ENCODE measurements around the gene WHRN. TPM values are rescaled to one million over a fixed set of nuclear protein-coding genes. Genes with fewer than 3 reads are reported as not detected.

The WHRN gene
- total RNA-seq: 3.1 TPM
- long read RNA-seq, partial matches to known transcripts: 1 of 3 reads
- long read RNA-seq, other reads (novel, unspliced or antisense): 1 of 3 reads

DNA sequence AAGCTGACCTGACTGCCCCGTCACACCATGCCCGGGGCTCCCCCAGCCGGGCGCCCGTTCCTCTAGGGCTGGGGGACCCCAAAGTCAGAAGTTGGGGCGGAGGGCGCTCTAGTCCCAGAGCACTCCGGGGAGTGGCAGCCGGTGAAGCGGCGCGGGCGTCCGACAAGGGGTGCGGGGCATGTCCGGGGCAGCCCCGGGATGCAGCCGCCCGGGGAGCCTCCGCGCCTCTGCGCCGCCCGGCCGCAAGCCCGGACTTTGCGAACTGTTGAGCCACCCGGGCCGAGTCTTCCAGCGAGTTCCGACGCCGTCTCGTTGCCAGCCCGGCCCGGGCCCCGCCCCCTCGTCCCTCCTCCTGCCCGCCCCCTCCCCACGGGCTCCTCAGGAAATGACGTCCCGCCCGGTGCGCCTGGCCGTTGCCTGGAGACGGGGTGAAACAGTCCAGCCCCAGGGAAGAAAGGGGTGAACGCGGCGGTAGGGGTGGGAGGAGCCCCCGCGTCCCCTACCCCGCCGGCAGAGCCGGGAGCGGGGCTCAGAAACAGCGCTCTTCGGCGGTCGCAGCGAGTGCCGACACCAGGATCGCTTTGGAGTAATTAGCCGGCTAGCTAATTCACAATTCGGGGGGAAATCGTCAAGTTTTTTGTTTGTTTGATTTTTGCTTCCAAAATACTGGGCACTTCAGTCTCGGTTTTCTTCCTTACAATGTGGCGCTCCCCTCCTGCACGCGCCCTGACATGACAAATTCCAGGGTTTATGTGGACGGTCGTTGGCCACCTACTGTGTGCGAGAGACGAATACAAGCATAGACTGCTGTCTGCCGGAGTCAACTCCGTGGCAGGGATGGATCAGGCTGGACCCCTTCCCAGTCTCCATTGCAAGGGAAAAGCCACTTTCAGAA is at the start of gene WHRN:
Gene WHRN (minus strand): TSS at position 287 of the 895 bp plus-strand sequence. CDS start 672 bp downstream, outside the sequence.
- intact Hi-C loops (cut with DNase I): no loop called here
- peak; percentile 96 for ATAC-seq
- no peaks in the 10 kb centered on the region for H3K36me3 ChIP-seq
- H3K4me1 ChIP-seq: no peaks in the 10 kb centered on the region
- H3K9me3 ChIP-seq: no peaks in the 10 kb centered on the region
- TF ChIP-seq, protein P1, sequence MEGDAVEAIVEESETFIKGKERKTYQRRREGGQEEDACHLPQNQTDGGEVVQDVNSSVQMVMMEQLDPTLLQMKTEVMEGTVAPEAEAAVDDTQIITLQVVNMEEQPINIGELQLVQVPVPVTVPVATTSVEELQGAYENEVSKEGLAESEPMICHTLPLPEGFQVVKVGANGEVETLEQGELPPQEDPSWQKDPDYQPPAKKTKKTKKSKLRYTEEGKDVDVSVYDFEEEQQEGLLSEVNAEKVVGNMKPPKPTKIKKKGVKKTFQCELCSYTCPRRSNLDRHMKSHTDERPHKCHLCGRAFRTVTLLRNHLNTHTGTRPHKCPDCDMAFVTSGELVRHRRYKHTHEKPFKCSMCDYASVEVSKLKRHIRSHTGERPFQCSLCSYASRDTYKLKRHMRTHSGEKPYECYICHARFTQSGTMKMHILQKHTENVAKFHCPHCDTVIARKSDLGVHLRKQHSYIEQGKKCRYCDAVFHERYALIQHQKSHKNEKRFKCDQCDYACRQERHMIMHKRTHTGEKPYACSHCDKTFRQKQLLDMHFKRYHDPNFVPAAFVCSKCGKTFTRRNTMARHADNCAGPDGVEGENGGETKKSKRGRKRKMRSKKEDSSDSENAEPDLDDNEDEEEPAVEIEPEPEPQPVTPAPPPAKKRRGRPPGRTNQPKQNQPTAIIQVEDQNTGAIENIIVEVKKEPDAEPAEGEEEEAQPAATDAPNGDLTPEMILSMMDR (IDR thresholded peaks at IDR 0.05): no peak
- peak within 1 kb of the TSS; percentile 68 for H3K27ac ChIP-seq
- peaks cover 12% of the 10 kb centered on the region for H3K27me3 ChIP-seq
- DNase-seq: peak; percentile 96
- peak within 1 kb of the TSS; percentile 65 for H3K4me3 ChIP-seq

DNA sequence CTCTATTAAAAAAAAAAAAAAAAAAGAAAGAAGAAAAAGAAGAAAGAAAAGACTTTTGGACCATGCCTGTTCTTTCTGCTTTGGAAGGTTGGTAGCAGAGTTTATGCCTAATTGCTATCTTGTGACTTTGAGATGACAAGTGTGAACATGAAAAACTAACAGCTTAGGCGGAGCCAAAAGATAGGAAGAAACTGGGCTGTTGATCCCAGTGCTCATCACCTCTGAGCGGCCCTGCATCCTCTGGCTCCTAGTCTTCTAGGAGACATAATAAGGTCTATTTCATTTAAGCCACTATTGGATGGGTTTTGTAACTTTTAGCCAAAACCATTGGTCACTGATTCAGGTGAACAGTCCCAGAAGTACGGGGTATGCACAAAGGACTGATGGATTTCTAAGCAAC is 47.9 kb upstream of the WHRN start:
- no peaks in the 10 kb centered on the region for H3K36me3 ChIP-seq
- intact Hi-C loops (cut with DNase I): no loop called here
- H3K4me3 ChIP-seq: no peak overlapping the region
- no peaks in the 10 kb centered on the region for H3K4me1 ChIP-seq
- no peaks in the 10 kb centered on the region for H3K27me3 ChIP-seq
- TF ChIP-seq, protein P1 (IDR thresholded peaks at IDR 0.05): no peak
- H3K27ac ChIP-seq: no peak overlapping the region
- no peak for DNase-seq
- ATAC-seq: no peak
- H3K9me3 ChIP-seq: no peaks in the 10 kb centered on the region

DNA sequence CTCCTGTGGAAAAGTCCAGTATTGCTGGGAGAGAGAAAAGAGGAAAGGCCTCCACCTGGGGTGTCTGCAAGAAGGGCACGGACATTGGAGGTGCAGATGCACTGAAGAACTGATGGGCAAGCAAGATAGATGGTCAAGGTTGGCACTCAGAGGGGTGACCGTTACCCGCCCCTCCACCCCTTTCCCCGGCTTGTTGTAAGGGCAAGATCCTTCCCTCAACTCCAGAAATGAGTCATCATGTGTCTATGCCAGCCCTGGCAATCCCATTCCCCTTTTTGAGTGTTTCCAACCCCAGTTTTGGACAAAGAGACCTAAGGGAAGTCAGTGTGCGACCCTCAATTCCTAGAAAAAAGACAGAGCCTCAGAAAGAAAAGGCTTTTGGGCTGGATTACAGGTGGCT is 47.4 kb upstream of the WHRN start:
- no peaks in the 10 kb centered on the region for H3K27me3 ChIP-seq
- TF ChIP-seq, protein P1 (IDR thresholded peaks at IDR 0.05): no peak
- no peak for ATAC-seq

DNA sequence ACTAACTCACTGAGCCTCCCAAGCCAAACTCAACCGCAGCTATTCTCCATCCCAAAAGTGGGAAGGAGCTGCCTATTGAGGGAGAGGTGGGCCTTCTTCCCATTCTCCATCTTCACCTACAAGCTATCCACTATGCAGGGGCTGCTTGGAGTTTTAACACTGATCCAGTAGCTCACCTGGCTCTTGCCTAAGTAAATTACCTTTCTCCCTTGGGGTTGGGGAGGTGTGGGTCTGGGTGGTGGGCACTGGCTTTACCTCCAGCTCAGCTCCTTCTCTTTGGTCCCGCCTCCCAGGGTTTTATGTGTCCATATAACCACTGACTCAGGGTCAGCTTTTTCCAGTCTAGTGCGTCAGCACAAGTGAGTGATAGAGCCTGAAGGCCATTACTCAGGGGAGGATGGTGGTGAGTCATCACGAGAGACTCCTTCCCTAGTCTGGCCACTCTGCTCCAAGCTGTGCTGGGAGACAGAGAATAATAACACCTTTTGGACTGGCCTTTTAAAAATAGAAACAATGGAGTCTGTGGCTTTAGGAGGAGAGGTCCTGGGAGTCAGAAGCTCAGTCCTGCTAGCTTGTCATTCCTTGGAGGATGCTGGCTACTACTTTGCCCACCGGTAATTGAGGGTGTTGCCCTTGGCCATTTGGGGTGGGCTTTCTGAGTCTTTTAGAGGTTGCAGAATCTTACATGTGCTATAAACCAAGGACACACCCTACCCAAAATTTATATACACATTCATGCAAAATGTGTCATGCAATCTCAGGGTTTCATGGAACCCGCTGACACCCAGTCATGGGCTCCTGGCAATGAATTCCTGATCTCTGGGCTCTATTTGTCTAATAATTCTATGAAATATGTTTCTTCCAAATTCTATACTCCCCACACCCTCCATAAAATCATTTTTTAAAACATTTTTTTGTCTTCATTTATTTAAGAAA is 46.7 kb upstream of the WHRN start:
- H3K27ac ChIP-seq: no peak overlapping the region
- no peaks in the 10 kb centered on the region for H3K4me1 ChIP-seq
- TF ChIP-seq, protein P1 (IDR thresholded peaks at IDR 0.05): no peak
- H3K36me3 ChIP-seq: no peaks in the 10 kb centered on the region
- H3K4me3 ChIP-seq: no peak overlapping the region
- no peaks in the 10 kb centered on the region for H3K27me3 ChIP-seq
- no peaks in the 10 kb centered on the region for H3K9me3 ChIP-seq
- intact Hi-C loops (cut with DNase I): no loop called here
- no peak for DNase-seq
- peak; percentile 89 for ATAC-seq

More for the DNA sequence above, 47.4 kb upstream of the WHRN start:
- Histone ChIP-seq H3K4me1 (no peaks in the 10 kb centered on the region), H3K4me3 (no peak overlapping the region), H3K27ac (no peak overlapping the region), H3K36me3 (no peaks in the 10 kb centered on the region), H3K9me3 (no peaks in the 10 kb centered on the region)
- intact Hi-C loops (cut with DNase I): no loop called here
- no peak for DNase-seq

DNA sequence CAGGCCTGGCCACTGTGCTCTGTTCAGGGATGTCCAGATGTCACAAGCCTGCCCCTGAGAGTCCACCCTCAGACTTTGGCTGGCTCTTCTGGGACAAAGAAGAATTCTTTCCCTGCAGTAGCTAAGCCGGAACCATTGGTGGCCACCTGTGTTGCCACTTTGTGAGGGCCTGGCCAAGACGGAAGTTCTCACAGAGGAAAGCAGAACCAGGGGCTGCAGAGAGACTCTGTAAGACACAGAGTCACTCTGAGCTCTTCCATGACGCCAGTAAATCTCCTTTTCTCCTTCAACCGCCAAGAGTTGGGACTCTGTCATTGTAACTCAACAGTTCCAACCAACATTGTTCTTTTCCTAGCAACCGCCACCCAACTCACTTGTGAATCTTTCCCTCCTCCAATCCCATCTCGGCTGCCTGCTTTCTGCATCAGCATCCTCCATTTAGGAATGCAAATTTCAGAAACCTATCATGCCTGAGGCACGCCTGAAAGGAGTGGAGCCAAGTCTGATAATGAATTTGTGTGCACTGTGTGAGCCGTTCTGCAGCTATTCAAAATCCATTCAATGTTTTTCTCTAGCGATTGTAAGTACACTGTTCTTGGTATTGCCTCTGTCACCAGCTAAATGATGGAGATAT is 44.5 kb upstream of the WHRN start:
- no peak for DNase-seq
- no peak for ATAC-seq
- TF ChIP-seq, protein P1 (IDR thresholded peaks at IDR 0.05): no peak

More for the DNA sequence above, 44.5 kb upstream of the WHRN start:
- H3K36me3 ChIP-seq: no peaks in the 10 kb centered on the region
- H3K9me3 ChIP-seq: no peaks in the 10 kb centered on the region
- no peak overlapping the region for H3K4me3 ChIP-seq
- H3K4me1 ChIP-seq: no peaks in the 10 kb centered on the region
- H3K27ac ChIP-seq: no peak overlapping the region
- intact Hi-C loops (cut with DNase I): no loop called here
- no peaks in the 10 kb centered on the region for H3K27me3 ChIP-seq
